HG02970 (cell line): ENCODE data around the gene MEOX1.

Experiments
- ATAC-seq: cut with Tn5 transposase; IDR thresholded peaks from one replicate; pipeline ENCODE4 v1.9.1; 2021; ENCODE audit warnings: mild to moderate bottlenecking, moderate library complexity, moderate number of reproducible peaks; ENCODE audit not compliant: unreplicated experiment, low FRiP score

MEOX1 gene

GRCh38 chr17:43683928-43684653 lies 22.4 kb upstream of the MEOX1 start:
- ATAC-seq, result no peak

GRCh38 chr17:43680461-43680860 lies 18.7 kb upstream of the MEOX1 start:
- ATAC-seq, result no peak

- ATAC-seq, result no peak
These were observed 18.2 kb upstream of the MEOX1 start for GRCh38 chr17:43679911-43680310.

- ATAC-seq, result no peak
These were observed 17.7 kb upstream of the MEOX1 start for GRCh38 chr17:43679401-43679800.

GRCh38 chr17:43676471-43676870 lies 14.7 kb upstream of the MEOX1 start:
- ATAC-seq, result no peak

GRCh38 chr17:43674394-43674793 lies 12.7 kb upstream of the MEOX1 start:
- ATAC-seq, result no peak

GRCh38 chr17:43673516-43674323 lies 12.0 kb upstream of the MEOX1 start:
- no peak for ATAC-seq

- no peak for ATAC-seq
These were observed 10.2 kb upstream of the MEOX1 start for GRCh38 chr17:43671755-43672519.

GRCh38 chr17:43671031-43671692 lies 9.4 kb upstream of the MEOX1 start:
- ATAC-seq, result no peak

GRCh38 chr17:43670645-43671030 lies 8.9 kb upstream of the MEOX1 start:
- no peak for ATAC-seq

GRCh38 chr17:43669971-43670644 lies 8.4 kb upstream of the MEOX1 start:
- no peak for ATAC-seq

- no peak for ATAC-seq
These were observed 6.2 kb upstream of the MEOX1 start for GRCh38 chr17:43667947-43668348.

GRCh38 chr17:43667506-43667905 lies 5.8 kb upstream of the MEOX1 start:
- ATAC-seq, result no peak

- ATAC-seq, result no peak
These were observed 4.2 kb upstream of the MEOX1 start for GRCh38 chr17:43665937-43666236.

- no peak for ATAC-seq
These were observed 3.6 kb upstream of the MEOX1 start for GRCh38 chr17:43665084-43665936.

GRCh38 chr17:43664096-43664495 lies 2.4 kb upstream of the MEOX1 start:
- no peak for ATAC-seq

GRCh38 chr17:43663383-43663782 lies 1.7 kb upstream of the MEOX1 start:
- ATAC-seq, result no peak

GRCh38 chr17:43662413-43663141 lies 855 bp upstream of the MEOX1 start:
- no peak for ATAC-seq
